Right atrium auricular region (tissue), 2 donors: ENCODE data around the gene TCEA3. TPM values are rescaled to one million over a fixed set of nuclear protein-coding genes. Genes with fewer than 3 reads are reported as not detected.

ENCODE experiments used
- DNase-seq: peaks from one replicate; pipeline ENCODE4 v3.0.0-alpha.2; 2019; ENCODE audit warnings: low spot score
- H3K27ac ChIP-seq, 2 donors: fragments of 200-600 bp; sonication (generic); 1 replicate in 1 of 2; 2 replicates in 1 of 2; pipeline ENCODE4 v1.5.1; 2016 to 2019
- H3K27me3 ChIP-seq, 2 donors: fragments of 200-600 bp; sonication (generic); one replicate each; pipeline versions ENCODE4 v1.5.1 to v1.6.0; 2017 to 2019
- H3K36me3 ChIP-seq: fragments of 200-600 bp; sonication (generic); one replicate; pipeline ENCODE4 v1.5.1; 2016
- H3K4me1 ChIP-seq, 2 donors: fragments of 200-600 bp; sonication (generic); one replicate each; pipeline versions ENCODE4 v1.5.1 to v1.6.0; 2017 to 2019
- H3K4me3 ChIP-seq, 2 donors: fragments of 200-600 bp; sonication (generic); 1 replicate in 1 of 2; 2 replicates in 1 of 2; pipeline ENCODE4 v1.5.1; 2017 to 2019; ENCODE audit warnings: mild to moderate bottlenecking in 1 of 2, moderate library complexity in 1 of 2
- H3K9me3 ChIP-seq, 2 donors: fragments of 200-600 bp; sonication (generic); one replicate each; pipeline ENCODE4 v1.5.1; 2019
- CTCF ChIP-seq, 2 donors: fragments of 200-600 bp; sonication (generic); IDR thresholded peaks; one replicate each; pipeline ENCODE4 v1.5.1; 2019; ENCODE audit warnings: antibody characterized with exemption in 2 of 2
- total RNA-seq, 2 donors: library from RNA; depleted of rRNA; stranded (reverse); fragments of >200 nt; gene quantifications; one replicate each; pipeline ENCODE4 v1.1.0, GENCODE V29; 2016

Gene TCEA3
- total RNA-seq, 2 donors from 2014 or later, result 24.4 to 40.1 TPM

- Histone ChIP-seq H3K9me3 (no peaks in the 10 kb centered on the region), H3K27me3 (no peaks in the 10 kb centered on the region), H3K27ac (peak overlapping the region; percentile 86 to 89), H3K4me3 (peak overlapping the region in 1 of 2 donors; percentile 16), H3K4me1 (peaks cover 0 to 44% of the 10 kb centered on the region in 2 donors), H3K36me3 (no peaks in the 10 kb centered on the region)
- DNase-seq, result no peak
- TF ChIP-seq CTCF (IDR thresholded peaks at IDR 0.05), result no peak
Observed at GRCh38 chr1:23422941-23423340, 1.6 kb downstream of the TCEA3 start.

- Histone ChIP-seq H3K27me3 (no peaks in the 10 kb centered on the region), H3K4me1 (peaks cover 0 to 44% of the 10 kb centered on the region in 2 donors), H3K36me3 (no peaks in the 10 kb centered on the region), H3K9me3 (no peaks in the 10 kb centered on the region), H3K27ac (peak overlapping the region; percentile 86 to 89), H3K4me3 (peak overlapping the region in 1 of 2 donors; percentile 16)
- peak; percentile 84 for DNase-seq
- TF ChIP-seq CTCF (IDR thresholded peaks at IDR 0.05), result no peak
Observed at GRCh38 chr1:23422241-23422877, 2.2 kb downstream of the TCEA3 start.

- no peaks in the 10 kb centered on the region for H3K36me3 ChIP-seq
- H3K4me1 ChIP-seq, result peaks cover 0 to 44% of the 10 kb centered on the region in 2 donors
- no peak for DNase-seq
- peak overlapping the region in 1 of 2 donors; percentile 16 for H3K4me3 ChIP-seq
- TF ChIP-seq CTCF (IDR thresholded peaks at IDR 0.05), result peak in 1 of 2 donors; percentile 29
- no peaks in the 10 kb centered on the region for H3K27me3 ChIP-seq
- H3K27ac ChIP-seq, result peak overlapping the region in 1 of 2 donors; percentile 89
- no peaks in the 10 kb centered on the region for H3K9me3 ChIP-seq
Observed at GRCh38 chr1:23421753-23422240, 2.8 kb downstream of the TCEA3 start.

- no peaks in the 10 kb centered on the region for H3K36me3 ChIP-seq
- no peak for DNase-seq
- TF ChIP-seq CTCF (IDR thresholded peaks at IDR 0.05), result no peak
- no peaks in the 10 kb centered on the region for H3K27me3 ChIP-seq
- H3K4me3 ChIP-seq, result no peak overlapping the region
- no peaks in the 10 kb centered on the region for H3K9me3 ChIP-seq
- H3K27ac ChIP-seq, result peak overlapping the region in 1 of 2 donors; percentile 89
- H3K4me1 ChIP-seq, result peaks cover 0 to 44% of the 10 kb centered on the region in 2 donors
Observed at GRCh38 chr1:23421343-23421742, 3.2 kb downstream of the TCEA3 start.

DNA sequence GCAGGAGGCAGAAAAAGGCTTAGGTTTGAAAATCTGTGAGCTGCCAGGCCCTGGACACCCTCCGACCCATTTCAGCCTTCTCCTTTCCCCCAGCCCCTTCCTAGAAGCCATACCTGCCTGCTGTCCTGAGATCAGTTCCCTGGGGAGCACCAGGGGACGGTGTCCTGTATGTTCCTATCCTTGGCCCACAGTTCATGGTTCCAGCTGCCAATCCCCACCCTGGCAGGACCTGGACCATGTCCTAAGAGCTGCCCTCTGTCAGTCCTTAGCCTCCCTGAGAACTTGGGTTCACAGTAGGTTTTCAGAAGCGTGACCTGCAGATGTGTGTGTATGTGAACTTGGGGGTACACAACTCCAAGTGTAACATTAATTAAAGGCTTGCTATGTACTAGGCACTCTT lies 3.8 kb downstream of the TCEA3 start:
- Histone ChIP-seq H3K36me3 (no peaks in the 10 kb centered on the region), H3K27me3 (no peaks in the 10 kb centered on the region), H3K9me3 (no peaks in the 10 kb centered on the region), H3K27ac (peak overlapping the region in 1 of 2 donors; percentile 10), H3K4me1 (peaks cover 0 to 44% of the 10 kb centered on the region in 2 donors), H3K4me3 (no peak overlapping the region)
- TF ChIP-seq CTCF (IDR thresholded peaks at IDR 0.05), result no peak
- DNase-seq, result no peak
